SW480 (cell line): ENCODE data around the gene SEPTIN1.
A peak's percentile ranks its signal among the peaks of the same experiment; 100 is the strongest.

Source experiments
- DNase-seq: peaks from one replicate; pipeline ENCODE4 v3.0.0-alpha.2; 2016; ENCODE audit warnings: low spot score

Gene SEPTIN1

GRCh38 chr16:30382111-30382881 lies at the start of gene SEPTIN1:
Gene SEPTIN1 (minus strand): TSS chr16:30382561. CDS start chr16:30382542, 19 bp downstream.
- DNase-seq: no peak

GRCh38 chr16:30430428-30430970 lies 48.1 kb upstream of the SEPTIN1 start:
- no peak for DNase-seq

GRCh38 chr16:30429678-30430427 lies 47.5 kb upstream of the SEPTIN1 start, which contains the start of gene DCTPP1:
Gene DCTPP1 (minus strand): TSS chr16:30430030. CDS start chr16:30429980, 50 bp downstream.
- peak; percentile 100 for DNase-seq

- DNase-seq: no peak
Measured at GRCh38 chr16:30429418-30429677, 47.0 kb upstream of the SEPTIN1 start.

GRCh38 chr16:30428055-30428454 lies 45.7 kb upstream of the SEPTIN1 start:
- no peak for DNase-seq

- no peak for DNase-seq
Measured at GRCh38 chr16:30421010-30421409, 38.6 kb upstream of the SEPTIN1 start.

GRCh38 chr16:30418350-30419181 lies 36.2 kb upstream of the SEPTIN1 start:
- DNase-seq: no peak

- DNase-seq: peak; percentile 92
Measured at GRCh38 chr16:30417529-30418349, 35.4 kb upstream of the SEPTIN1 start.

GRCh38 chr16:30416624-30417528 lies 34.5 kb upstream of the SEPTIN1 start:
- DNase-seq: no peak

GRCh38 chr16:30416047-30416603 lies 33.8 kb upstream of the SEPTIN1 start:
- no peak for DNase-seq

- no peak for DNase-seq
Measured at GRCh38 chr16:30414159-30414558, 31.8 kb upstream of the SEPTIN1 start.

- DNase-seq: no peak
Measured at GRCh38 chr16:30413112-30413806, 30.9 kb upstream of the SEPTIN1 start.

GRCh38 chr16:30409125-30410060 lies 27.0 kb upstream of the SEPTIN1 start:
- peak; percentile 80 for DNase-seq

- no peak for DNase-seq
Measured at GRCh38 chr16:30407804-30408534, 25.6 kb upstream of the SEPTIN1 start.

GRCh38 chr16:30407102-30407803 lies 24.9 kb upstream of the SEPTIN1 start, which contains the start of gene ZNF771:
Gene ZNF771 (plus strand): TSS chr16:30407606. CDS start chr16:30408054, 448 bp downstream.
- DNase-seq: peak; percentile 72

- no peak for DNase-seq
Measured at GRCh38 chr16:30406795-30407101, 24.4 kb upstream of the SEPTIN1 start.
